ENCODE measurements around the gene CRYGN.

DNA sequence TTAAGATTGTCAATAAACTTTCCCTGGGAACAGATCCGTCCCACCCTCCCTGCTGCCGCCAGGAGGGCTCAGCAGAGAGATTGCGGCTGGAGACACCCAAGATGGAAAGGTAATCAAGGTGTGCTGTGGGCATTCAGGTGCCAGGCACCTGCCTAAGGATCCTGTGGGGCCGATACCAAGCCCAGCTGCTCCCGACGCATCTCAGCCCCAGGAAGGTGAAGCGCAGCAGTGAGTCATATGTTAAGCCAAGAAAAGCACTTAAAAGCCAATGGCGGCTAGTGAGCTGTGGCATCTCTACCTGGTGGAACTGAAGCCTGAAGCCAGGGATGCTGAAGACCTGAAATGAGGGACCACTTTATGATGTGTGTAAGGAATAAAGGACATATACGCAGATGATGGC, 36.2 kb downstream of the CRYGN start:
- TF ChIP-seq TAF1 (IDR thresholded peaks at IDR 0.05; ENCODE audit: low read depth, low read length) (no peak), POLR2A (IDR thresholded peaks at IDR 0.05; ENCODE audit: low read depth, low read length) (no peak), POLR2AphosphoS5 (IDR thresholded peaks at IDR 0.05; ENCODE audit: low read depth, low read length) (no peak)
